HG02759 (cell line): Measurements from ENCODE around the gene MINDY4.
"Not testable (repeated sequence)": the region's sequence is repeated elsewhere in the genome, so short reads cannot be mapped to it uniquely, and the experiment has no call there.

ENCODE experiments used
- ATAC-seq: cut with Tn5 transposase; IDR thresholded peaks from one replicate; pipeline ENCODE4 v1.9.1; 2021; ENCODE audit warnings: mild to moderate bottlenecking, moderate library complexity; ENCODE audit not compliant: unreplicated experiment

The MINDY4 gene

GRCh38 chr7:30831227-30831626 lies 60.0 kb downstream of the MINDY4 start:
- ATAC-seq: no peak

GRCh38 chr7:30831936-30832335 lies 60.7 kb downstream of the MINDY4 start:
- no peak for ATAC-seq

- not testable (repeated sequence) for ATAC-seq
Measured at GRCh38 chr7:30834017-30834674, 62.9 kb downstream of the MINDY4 start.

GRCh38 chr7:30835396-30835915 lies 64.2 kb downstream of the MINDY4 start:
- ATAC-seq: no peak

GRCh38 chr7:30836991-30837390 lies 65.8 kb downstream of the MINDY4 start:
- no peak for ATAC-seq

- no peak for ATAC-seq
Measured at GRCh38 chr7:30837581-30837980, 66.4 kb downstream of the MINDY4 start.

- no peak for ATAC-seq
Measured at GRCh38 chr7:30838008-30838407, 66.8 kb downstream of the MINDY4 start.

- ATAC-seq: no peak
Measured at GRCh38 chr7:30840141-30841024, 69.2 kb downstream of the MINDY4 start.

- no peak for ATAC-seq
Measured at GRCh38 chr7:30841025-30841735, 70.0 kb downstream of the MINDY4 start.

- ATAC-seq: no peak
Measured at GRCh38 chr7:30841801-30842541, 70.8 kb downstream of the MINDY4 start.

- no peak for ATAC-seq
Measured at GRCh38 chr7:30842542-30843451, 71.6 kb downstream of the MINDY4 start.

GRCh38 chr7:30843741-30844482 lies 72.7 kb downstream of the MINDY4 start:
- ATAC-seq: no peak

GRCh38 chr7:30844483-30844874 lies 73.3 kb downstream of the MINDY4 start:
- no peak for ATAC-seq

GRCh38 chr7:30844916-30845315 lies 73.7 kb downstream of the MINDY4 start:
- ATAC-seq: no peak

GRCh38 chr7:30845426-30846135 lies 74.4 kb downstream of the MINDY4 start:
- no peak for ATAC-seq

GRCh38 chr7:30846378-30846777 lies 75.2 kb downstream of the MINDY4 start:
- no peak for ATAC-seq

GRCh38 chr7:30848121-30848855 lies 77.1 kb downstream of the MINDY4 start:
- peak; percentile 38 for ATAC-seq

GRCh38 chr7:30849565-30849964 lies 78.3 kb downstream of the MINDY4 start:
- no peak for ATAC-seq
